Measurements from ENCODE around the gene EFL1. TPM values are rescaled to one million over a fixed set of nuclear protein-coding genes. Genes with fewer than 3 reads are reported as not detected.
A peak's percentile ranks its signal among the peaks of the same experiment; 100 is the strongest.

EFL1 gene
- total RNA-seq, 1 experiment from 2014 or later: 44.7 TPM

GRCh38 chr15:82098674-82099073 is 163.9 kb downstream of the EFL1 start:
- Mint-ChIP-seq H3K27ac (ENCODE audit: low read depth, unreplicated experiment) (no peak overlapping the region), H3K4me1 (ENCODE audit: insufficient read depth, unreplicated experiment) (peaks cover 7% of the 10 kb centered on the region), H3K4me3 (ENCODE audit: unreplicated experiment) (no peak overlapping the region), H3K36me3 (ENCODE audit: insufficient read depth, unreplicated experiment) (no peaks in the 10 kb centered on the region), H3K27me3 (ENCODE audit: insufficient read depth, unreplicated experiment) (no peaks in the 10 kb centered on the region), H3K9me3 (ENCODE audit: unreplicated experiment) (no peaks in the 10 kb centered on the region)
- no peak for TF ChIP-seq CTCF (IDR thresholded peaks at IDR 0.05; ENCODE audit: unreplicated experiment)
- no TSS peak for BruUV-seq (replicated peaks)
- ChIA-PET CTCF (no interaction called here), POLR2A (no interaction called here)
- intact Hi-C loops (cut with micrococcal nuclease): no loop called here
- no peak for DNase-seq (ENCODE audit: unreplicated experiment)

- no peak for DNase-seq (ENCODE audit: unreplicated experiment)
- Mint-ChIP-seq H3K36me3 (ENCODE audit: insufficient read depth, unreplicated experiment) (no peaks in the 10 kb centered on the region), H3K27ac (ENCODE audit: low read depth, unreplicated experiment) (no peak overlapping the region), H3K27me3 (ENCODE audit: insufficient read depth, unreplicated experiment) (no peaks in the 10 kb centered on the region), H3K9me3 (ENCODE audit: unreplicated experiment) (no peaks in the 10 kb centered on the region), H3K4me3 (ENCODE audit: unreplicated experiment) (no peak overlapping the region), H3K4me1 (ENCODE audit: insufficient read depth, unreplicated experiment) (peaks cover 8% of the 10 kb centered on the region)
- BruUV-seq (replicated peaks): no TSS peak
- TF ChIP-seq CTCF (IDR thresholded peaks at IDR 0.05; ENCODE audit: unreplicated experiment): no peak
- ChIA-PET CTCF (interaction anchor here (0.6 to 1.1 kb wide), 2 partner anchors 13 to 17 kb away, joined by 5 to 9 read pairs; no protein-coding TSS in a partner anchor), POLR2A (no interaction called here)
- intact Hi-C loops (cut with micrococcal nuclease): no loop called here
These were observed 166.7 kb downstream of the EFL1 start for GRCh38 chr15:82095803-82096202.

GRCh38 chr15:82093774-82094211 is 168.7 kb downstream of the EFL1 start:
- POLR2A ChIA-PET: interaction anchor here (0.8 kb wide), 1 partner anchor 48 kb away, joined by 4 read pairs; the partner anchor contains the start of gene MEX3B
- Mint-ChIP-seq H3K27ac (ENCODE audit: low read depth, unreplicated experiment) (peak overlapping the region; percentile 76), H3K36me3 (ENCODE audit: insufficient read depth, unreplicated experiment) (no peaks in the 10 kb centered on the region), H3K4me3 (ENCODE audit: unreplicated experiment) (peak overlapping the region; percentile 3), H3K9me3 (ENCODE audit: unreplicated experiment) (no peaks in the 10 kb centered on the region), H3K4me1 (ENCODE audit: insufficient read depth, unreplicated experiment) (peaks cover 8% of the 10 kb centered on the region), H3K27me3 (ENCODE audit: insufficient read depth, unreplicated experiment) (no peaks in the 10 kb centered on the region)
- no TSS peak for BruUV-seq (replicated peaks)
- TF ChIP-seq CTCF (IDR thresholded peaks at IDR 0.05; ENCODE audit: unreplicated experiment): no peak
- peak; percentile 90 for DNase-seq (ENCODE audit: unreplicated experiment)
- CTCF ChIA-PET: interaction anchor here (0.7 to 2.9 kb wide), 3 partner anchors 14 to 827 kb away, joined by 3 to 9 read pairs (median 4); no protein-coding TSS in a partner anchor
- intact Hi-C loops (cut with micrococcal nuclease): loop anchor here (1.0 kb wide), 1 partner anchor 47 kb away; the partner anchor contains the start of gene MEX3B

GRCh38 chr15:82093325-82093724 is 169.2 kb downstream of the EFL1 start:
- H3K27ac Mint-ChIP-seq (ENCODE audit: low read depth, unreplicated experiment): peak overlapping the region; percentile 76
- no peak for DNase-seq (ENCODE audit: unreplicated experiment)
- ChIA-PET POLR2A (interaction anchor here (0.8 kb wide), 1 partner anchor 47 kb away, joined by 4 read pairs; the partner anchor contains the start of gene MEX3B), CTCF (interaction anchor here (0.7 to 2.9 kb wide), 3 partner anchors 15 to 826 kb away, joined by 3 to 9 read pairs (median 4); no protein-coding TSS in a partner anchor)
- H3K4me3 Mint-ChIP-seq (ENCODE audit: unreplicated experiment): no peak overlapping the region
- TF ChIP-seq CTCF (IDR thresholded peaks at IDR 0.05; ENCODE audit: unreplicated experiment): no peak
- no peaks in the 10 kb centered on the region for H3K9me3 Mint-ChIP-seq (ENCODE audit: unreplicated experiment)
- no peaks in the 10 kb centered on the region for H3K27me3 Mint-ChIP-seq (ENCODE audit: insufficient read depth, unreplicated experiment)
- intact Hi-C loops (cut with micrococcal nuclease): loop anchor here (1.0 kb wide), 1 partner anchor 47 kb away; the partner anchor contains the start of gene MEX3B
- no peaks in the 10 kb centered on the region for H3K36me3 Mint-ChIP-seq (ENCODE audit: insufficient read depth, unreplicated experiment)
- BruUV-seq (replicated peaks): no TSS peak
- H3K4me1 Mint-ChIP-seq (ENCODE audit: insufficient read depth, unreplicated experiment): peaks cover 8% of the 10 kb centered on the region
